ENCODE measurements around the gene URI1.
"Not testable (repeated sequence)": the region's sequence is repeated elsewhere in the genome, so short reads cannot be mapped to it uniquely, and the experiment has no call there.

GRCh38 chr19:29966142-29966541 is 24.1 kb downstream of the URI1 start:
- not testable (repeated sequence) for TF ChIP-seq CTCF (IDR thresholded peaks at IDR 0.05 in 8 of 11, conservative IDR thresholded peaks at IDR 0.05 in 3 of 11); POLR2A (IDR thresholded peaks at IDR 0.05); POLR2AphosphoS5 (IDR thresholded peaks at IDR 0.05)

Data from spleen (tissue), 7 donors.